Measurements from ENCODE around the gene SLC18B1. TPM values are rescaled to one million over a fixed set of nuclear protein-coding genes. Genes with fewer than 3 reads are reported as not detected.

SLC18B1 gene
- total and polyA plus RNA-seq, 2 donors = 11.2 to 12.4 TPM

- H3K27me3 ChIP-seq (ENCODE audit: control insufficient read depth in 2 of 2, insufficient read depth in 1 of 2, low read length in 1 of 2) = no peaks in the 10 kb centered on the region
- no peaks in the 10 kb centered on the region for H3K9me3 ChIP-seq (ENCODE audit: control insufficient read depth in 2 of 2, insufficient read depth in 1 of 2, low read length in 1 of 2)
- 88% methylated on average over 1 of the region's 1 CpG for WGBS
- DNase-seq (ENCODE audit: low read depth in 6 of 9, low spot score in 9 of 9) = no peak
- H3K4me3 ChIP-seq (ENCODE audit: low read length in 2 of 2) = no peak overlapping the region
- H3K4me1 ChIP-seq (ENCODE audit: control insufficient read depth in 2 of 2, insufficient read depth in 2 of 2, low read length in 2 of 2) = no peaks in the 10 kb centered on the region
- H3K27ac ChIP-seq (ENCODE audit: low read depth in 1 of 2, low read length in 1 of 2) = no peak overlapping the region
- H3K36me3 ChIP-seq (ENCODE audit: control insufficient read depth in 2 of 2, insufficient read depth in 2 of 2, low read length in 1 of 2) = no peaks in the 10 kb centered on the region
Observed at GRCh38 chr6:132736239-132736638, 62.2 kb downstream of the SLC18B1 start.

GRCh38 chr6:132734694-132735236 lies 63.7 kb downstream of the SLC18B1 start:
- Histone ChIP-seq H3K4me3 (ENCODE audit: low read length in 2 of 2) (no peak overlapping the region), H3K27ac (ENCODE audit: low read depth in 1 of 2, low read length in 1 of 2) (no peak overlapping the region), H3K9me3 (ENCODE audit: control insufficient read depth in 2 of 2, insufficient read depth in 1 of 2, low read length in 1 of 2) (no peaks in the 10 kb centered on the region), H3K36me3 (ENCODE audit: control insufficient read depth in 2 of 2, insufficient read depth in 2 of 2, low read length in 1 of 2) (no peaks in the 10 kb centered on the region), H3K27me3 (ENCODE audit: control insufficient read depth in 2 of 2, insufficient read depth in 1 of 2, low read length in 1 of 2) (no peaks in the 10 kb centered on the region), H3K4me1 (ENCODE audit: control insufficient read depth in 2 of 2, insufficient read depth in 2 of 2, low read length in 2 of 2) (no peaks in the 10 kb centered on the region)
- DNase-seq (ENCODE audit: low read depth in 6 of 9, low spot score in 9 of 9) = no peak
- 70% methylated on average over 3 of the region's 3 CpGs for WGBS

GRCh38 chr6:132733814-132734213 lies 64.6 kb downstream of the SLC18B1 start:
- WGBS = 92% methylated on average over 1 of the region's 1 CpG
- DNase-seq (ENCODE audit: low read depth in 6 of 9, low spot score in 9 of 9) = no peak
- H3K9me3 ChIP-seq (ENCODE audit: control insufficient read depth in 2 of 2, insufficient read depth in 1 of 2, low read length in 1 of 2) = no peaks in the 10 kb centered on the region
- H3K4me1 ChIP-seq (ENCODE audit: control insufficient read depth in 2 of 2, insufficient read depth in 2 of 2, low read length in 2 of 2) = no peaks in the 10 kb centered on the region
- no peaks in the 10 kb centered on the region for H3K36me3 ChIP-seq (ENCODE audit: control insufficient read depth in 2 of 2, insufficient read depth in 2 of 2, low read length in 1 of 2)
- no peak overlapping the region for H3K4me3 ChIP-seq (ENCODE audit: low read length in 2 of 2)
- H3K27me3 ChIP-seq (ENCODE audit: control insufficient read depth in 2 of 2, insufficient read depth in 1 of 2, low read length in 1 of 2) = no peaks in the 10 kb centered on the region
- no peak overlapping the region for H3K27ac ChIP-seq (ENCODE audit: low read depth in 1 of 2, low read length in 1 of 2)

GRCh38 chr6:132733283-132733682 lies 65.2 kb downstream of the SLC18B1 start:
- Histone ChIP-seq H3K9me3 (ENCODE audit: control insufficient read depth in 2 of 2, insufficient read depth in 1 of 2, low read length in 1 of 2) (no peaks in the 10 kb centered on the region), H3K36me3 (ENCODE audit: control insufficient read depth in 2 of 2, insufficient read depth in 2 of 2, low read length in 1 of 2) (no peaks in the 10 kb centered on the region), H3K27ac (ENCODE audit: low read depth in 1 of 2, low read length in 1 of 2) (no peak overlapping the region), H3K27me3 (ENCODE audit: control insufficient read depth in 2 of 2, insufficient read depth in 1 of 2, low read length in 1 of 2) (no peaks in the 10 kb centered on the region), H3K4me3 (ENCODE audit: low read length in 2 of 2) (no peak overlapping the region), H3K4me1 (ENCODE audit: control insufficient read depth in 2 of 2, insufficient read depth in 2 of 2, low read length in 2 of 2) (no peaks in the 10 kb centered on the region)
- no peak for DNase-seq (ENCODE audit: low read depth in 6 of 9, low spot score in 9 of 9)
- 62% methylated on average over 2 of the region's 2 CpGs for WGBS

- Histone ChIP-seq H3K9me3 (ENCODE audit: control insufficient read depth in 2 of 2, insufficient read depth in 1 of 2, low read length in 1 of 2) (no peaks in the 10 kb centered on the region), H3K4me1 (ENCODE audit: control insufficient read depth in 2 of 2, insufficient read depth in 2 of 2, low read length in 2 of 2) (no peaks in the 10 kb centered on the region), H3K4me3 (ENCODE audit: low read length in 2 of 2) (no peak overlapping the region), H3K27me3 (ENCODE audit: control insufficient read depth in 2 of 2, insufficient read depth in 1 of 2, low read length in 1 of 2) (no peaks in the 10 kb centered on the region), H3K36me3 (ENCODE audit: control insufficient read depth in 2 of 2, insufficient read depth in 2 of 2, low read length in 1 of 2) (no peaks in the 10 kb centered on the region), H3K27ac (ENCODE audit: low read depth in 1 of 2, low read length in 1 of 2) (no peak overlapping the region)
- WGBS = 93% methylated on average over 2 of the region's 2 CpGs
- no peak for DNase-seq (ENCODE audit: low read depth in 6 of 9, low spot score in 9 of 9)
Observed at GRCh38 chr6:132731086-132731485, 67.4 kb downstream of the SLC18B1 start.

- no peak for DNase-seq (ENCODE audit: low read depth in 6 of 9, low spot score in 9 of 9)
- Histone ChIP-seq H3K27me3 (ENCODE audit: control insufficient read depth in 2 of 2, insufficient read depth in 1 of 2, low read length in 1 of 2) (no peaks in the 10 kb centered on the region), H3K4me3 (ENCODE audit: low read length in 2 of 2) (no peak overlapping the region), H3K9me3 (ENCODE audit: control insufficient read depth in 2 of 2, insufficient read depth in 1 of 2, low read length in 1 of 2) (no peaks in the 10 kb centered on the region), H3K4me1 (ENCODE audit: control insufficient read depth in 2 of 2, insufficient read depth in 2 of 2, low read length in 2 of 2) (no peaks in the 10 kb centered on the region), H3K27ac (ENCODE audit: low read depth in 1 of 2, low read length in 1 of 2) (no peak overlapping the region), H3K36me3 (ENCODE audit: control insufficient read depth in 2 of 2, insufficient read depth in 2 of 2, low read length in 1 of 2) (no peaks in the 10 kb centered on the region)
- WGBS = 86% methylated on average over 3 of the region's 3 CpGs
Observed at GRCh38 chr6:132730560-132730959, 67.9 kb downstream of the SLC18B1 start.

GRCh38 chr6:132728616-132729015 lies 69.8 kb downstream of the SLC18B1 start:
- H3K4me3 ChIP-seq (ENCODE audit: low read length in 2 of 2) = no peak overlapping the region
- WGBS = 94% methylated on average over 4 of the region's 4 CpGs

GRCh38 chr6:132726608-132726975 lies 71.8 kb downstream of the SLC18B1 start:
- Histone ChIP-seq H3K4me3 (ENCODE audit: low read length in 2 of 2) (no peak overlapping the region), H3K27me3 (ENCODE audit: control insufficient read depth in 2 of 2, insufficient read depth in 1 of 2, low read length in 1 of 2) (no peaks in the 10 kb centered on the region), H3K9me3 (ENCODE audit: control insufficient read depth in 2 of 2, insufficient read depth in 1 of 2, low read length in 1 of 2) (no peaks in the 10 kb centered on the region), H3K4me1 (ENCODE audit: control insufficient read depth in 2 of 2, insufficient read depth in 2 of 2, low read length in 2 of 2) (no peaks in the 10 kb centered on the region), H3K36me3 (ENCODE audit: control insufficient read depth in 2 of 2, insufficient read depth in 2 of 2, low read length in 1 of 2) (no peaks in the 10 kb centered on the region), H3K27ac (ENCODE audit: low read depth in 1 of 2, low read length in 1 of 2) (no peak overlapping the region)
- no peak for DNase-seq (ENCODE audit: low read depth in 6 of 9, low spot score in 9 of 9)
- WGBS = 97% methylated on average over 4 of the region's 4 CpGs

More at GRCh38 chr6:132728616-132729015, 69.8 kb downstream of the SLC18B1 start:
- no peaks in the 10 kb centered on the region for H3K36me3 ChIP-seq (ENCODE audit: control insufficient read depth in 2 of 2, insufficient read depth in 2 of 2, low read length in 1 of 2)
- H3K4me1 ChIP-seq (ENCODE audit: control insufficient read depth in 2 of 2, insufficient read depth in 2 of 2, low read length in 2 of 2) = no peaks in the 10 kb centered on the region
- no peaks in the 10 kb centered on the region for H3K9me3 ChIP-seq (ENCODE audit: control insufficient read depth in 2 of 2, insufficient read depth in 1 of 2, low read length in 1 of 2)
- H3K27me3 ChIP-seq (ENCODE audit: control insufficient read depth in 2 of 2, insufficient read depth in 1 of 2, low read length in 1 of 2) = no peaks in the 10 kb centered on the region
- no peak overlapping the region for H3K27ac ChIP-seq (ENCODE audit: low read depth in 1 of 2, low read length in 1 of 2)
- no peak for DNase-seq (ENCODE audit: low read depth in 6 of 9, low spot score in 9 of 9)

- 66% methylated on average over 6 of the region's 6 CpGs for WGBS
- H3K27ac ChIP-seq (ENCODE audit: low read depth in 1 of 2, low read length in 1 of 2) = no peak overlapping the region
- H3K27me3 ChIP-seq (ENCODE audit: control insufficient read depth in 2 of 2, insufficient read depth in 1 of 2, low read length in 1 of 2) = no peaks in the 10 kb centered on the region
- no peaks in the 10 kb centered on the region for H3K4me1 ChIP-seq (ENCODE audit: control insufficient read depth in 2 of 2, insufficient read depth in 2 of 2, low read length in 2 of 2)
- H3K36me3 ChIP-seq (ENCODE audit: control insufficient read depth in 2 of 2, insufficient read depth in 2 of 2, low read length in 1 of 2) = no peaks in the 10 kb centered on the region
- no peaks in the 10 kb centered on the region for H3K9me3 ChIP-seq (ENCODE audit: control insufficient read depth in 2 of 2, insufficient read depth in 1 of 2, low read length in 1 of 2)
- H3K4me3 ChIP-seq (ENCODE audit: low read length in 2 of 2) = no peak overlapping the region
- DNase-seq (ENCODE audit: low read depth in 6 of 9, low spot score in 9 of 9) = no peak
Observed at GRCh38 chr6:132725947-132726607, 72.4 kb downstream of the SLC18B1 start.
